H1 (cell line): ENCODE data around the gene PPP2R2C.

Source experiments
- ASH2L ChIP-seq: fragments of 200-600, 300-600 bp; sonication (generic); IDR thresholded peaks from one replicate; pipeline ENCODE4 v1.7.1; 2017; ENCODE audit warnings: low read length
- CTCF ChIP-seq, 3 experiments: IDR thresholded peaks; 1 replicate in 2 of 3; 2 replicates in 1 of 3; pipeline versions ENCODE4 v1.5.1 to v1.6.1; 2011; ENCODE audit warnings: low read length in 3 of 3, mild to moderate bottlenecking in 3 of 3, inconsistent platforms in 2 of 3, low read depth in 1 of 3, moderate library complexity in 1 of 3; ENCODE audit not compliant: insufficient read depth in 1 of 3; ENCODE audit errors: control extremely low read depth in 1 of 3
- KDM1A ChIP-seq: fragments of 200-600, 300-600 bp; sonication (generic); IDR thresholded peaks from 2 replicates; pipeline ENCODE4 v1.7.1; 2016; ENCODE audit warnings: mild to moderate bottlenecking, low read length, borderline replicate concordance
- MAFK ChIP-seq: IDR thresholded peaks from 2 replicates; pipeline ENCODE4 v1.6.1; 2012; ENCODE audit warnings: low read depth, mild to moderate bottlenecking, improper control_type of control experiment, low read length
- POLR2AphosphoS5 ChIP-seq: IDR thresholded peaks from 2 replicates; pipeline ENCODE4 v1.6.1; 2011; ENCODE audit warnings: low read depth, low read length
- TCF12 ChIP-seq: IDR thresholded peaks from 2 replicates; pipeline ENCODE4 v1.6.1; 2011; ENCODE audit warnings: low read depth, mild to moderate bottlenecking, low read length

GRCh38 chr4:6500481-6501140 is 28.2 kb upstream of the PPP2R2C start:
- TF ChIP-seq KDM1A (no peak), CTCF (IDR thresholded peaks at IDR 0.05; ENCODE audit: control extremely low read depth in 1 of 3, insufficient read depth in 1 of 3, low read depth in 1 of 3, low read length in 3 of 3) (no peak), POLR2AphosphoS5 (no peak), TCF12 (no peak), MAFK (no peak), ASH2L (no peak)
